HG03457 (cell line): ENCODE data around the gene FTSJ3.

Experiments used
- ATAC-seq: cut with Tn5 transposase; IDR thresholded peaks from one replicate; pipeline ENCODE4 v1.9.1; 2021; ENCODE audit warnings: moderate number of reproducible peaks; ENCODE audit not compliant: unreplicated experiment

Gene FTSJ3

DNA sequence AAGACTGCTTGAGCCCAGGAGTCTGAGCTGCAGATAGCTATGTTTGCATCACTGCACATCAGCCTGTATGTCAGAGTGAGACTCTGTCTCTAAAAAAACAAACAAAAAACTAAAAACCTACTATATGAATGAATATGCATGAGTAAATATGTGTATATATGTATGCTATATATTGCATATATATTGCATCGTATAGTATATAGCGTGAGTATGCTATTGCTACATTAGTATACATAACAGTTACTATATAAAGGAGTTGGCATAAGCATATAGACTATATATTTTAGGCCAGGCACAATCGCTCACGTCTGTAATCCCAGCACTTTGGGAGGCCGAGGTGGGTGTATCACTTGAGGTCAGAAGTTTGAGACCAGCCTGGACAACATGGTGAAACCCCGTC is 37.4 kb downstream of the FTSJ3 start:
- ATAC-seq, result no peak

DNA sequence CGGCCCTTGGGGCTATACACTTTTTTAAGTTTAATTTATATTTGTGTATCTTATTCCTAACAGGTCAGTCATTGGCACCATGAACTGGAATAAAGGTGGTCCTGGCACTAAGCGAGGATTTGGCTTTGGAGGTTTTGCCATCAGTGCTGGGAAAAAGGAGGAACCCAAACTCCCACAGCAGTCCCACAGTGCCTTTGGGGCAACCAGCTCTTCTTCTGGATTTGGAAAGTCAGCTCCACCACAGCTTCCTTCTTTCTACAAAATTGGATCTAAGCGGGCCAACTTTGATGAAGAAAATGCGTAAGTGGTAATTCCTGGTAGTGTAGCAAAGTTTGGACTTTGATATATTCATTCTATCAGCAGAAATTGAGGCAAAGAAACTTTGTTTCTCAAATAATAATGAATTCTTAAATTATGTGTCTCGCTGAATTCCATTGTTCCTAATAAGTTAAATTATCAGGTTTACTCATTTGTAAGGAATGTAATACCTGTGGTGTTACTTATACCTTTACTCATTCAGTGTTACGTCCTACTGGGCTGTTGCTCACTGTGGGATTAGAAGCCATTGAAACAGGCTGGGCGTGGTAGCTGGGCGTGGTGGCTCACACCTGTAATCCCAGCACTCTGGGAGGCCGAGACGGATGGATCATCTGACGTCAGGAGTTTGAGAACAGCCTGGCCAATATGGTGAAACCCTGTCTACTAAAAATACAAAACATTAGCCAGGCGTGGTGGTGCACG is 40.3 kb downstream of the FTSJ3 start:
- ATAC-seq, result no peak

DNA sequence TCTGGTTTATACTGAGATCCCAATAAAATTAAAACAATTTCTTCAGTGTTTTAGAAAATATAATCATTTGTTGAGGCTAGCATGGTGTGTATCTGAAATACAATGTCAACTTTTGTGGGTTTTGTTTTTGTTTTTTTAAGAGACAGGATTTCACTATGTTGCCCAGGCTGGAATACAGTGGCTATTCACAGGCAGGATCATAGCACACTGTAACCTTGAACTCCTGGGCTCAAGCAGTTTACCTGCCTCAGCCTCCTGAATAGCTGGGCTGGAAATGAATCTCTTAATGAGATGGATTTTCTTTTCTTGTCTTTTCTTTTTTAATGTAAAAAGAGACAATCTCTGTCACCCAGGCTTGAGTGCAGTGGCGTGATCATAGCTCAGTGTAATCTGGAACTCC is 41.3 kb downstream of the FTSJ3 start:
- ATAC-seq, result no peak

DNA sequence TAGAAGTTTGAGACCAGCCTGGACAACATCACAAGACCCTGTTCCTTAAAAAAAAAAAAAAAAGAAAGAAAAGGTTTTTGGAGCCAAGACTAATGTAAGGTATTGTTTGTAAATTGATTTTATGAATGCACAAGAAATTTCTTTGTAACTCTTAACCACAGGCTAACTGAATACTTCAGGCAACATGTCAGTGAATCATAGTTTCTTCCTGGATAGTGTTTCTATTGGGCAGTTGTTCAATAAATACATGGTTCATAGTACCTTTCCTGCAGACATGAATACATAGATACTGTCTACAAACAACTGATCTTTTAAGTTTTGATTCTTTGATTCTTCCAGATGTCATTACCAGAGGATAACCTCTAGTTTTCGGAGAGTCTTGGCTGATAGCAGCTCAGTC is 41.9 kb downstream of the FTSJ3 start:
- ATAC-seq, result no peak

DNA sequence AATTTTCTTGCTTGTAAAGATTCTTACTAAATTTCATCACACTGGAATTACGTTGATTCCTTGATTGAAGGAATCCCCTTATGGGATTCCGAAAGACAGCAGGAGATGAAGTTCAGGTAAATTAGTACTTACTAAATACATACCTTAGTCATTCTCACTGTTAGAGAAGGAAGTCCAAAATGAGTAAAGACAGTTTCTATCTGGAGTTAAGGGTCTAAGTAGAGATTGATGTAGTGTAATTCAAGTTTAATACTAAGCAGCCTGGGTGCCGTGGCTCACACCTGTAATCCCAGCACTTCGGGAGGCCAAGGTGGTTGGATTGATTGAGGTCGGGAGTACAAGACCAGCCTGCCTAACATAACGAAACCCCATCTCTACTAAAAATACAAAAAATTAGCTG is 43.9 kb downstream of the FTSJ3 start:
- no peak for ATAC-seq

DNA sequence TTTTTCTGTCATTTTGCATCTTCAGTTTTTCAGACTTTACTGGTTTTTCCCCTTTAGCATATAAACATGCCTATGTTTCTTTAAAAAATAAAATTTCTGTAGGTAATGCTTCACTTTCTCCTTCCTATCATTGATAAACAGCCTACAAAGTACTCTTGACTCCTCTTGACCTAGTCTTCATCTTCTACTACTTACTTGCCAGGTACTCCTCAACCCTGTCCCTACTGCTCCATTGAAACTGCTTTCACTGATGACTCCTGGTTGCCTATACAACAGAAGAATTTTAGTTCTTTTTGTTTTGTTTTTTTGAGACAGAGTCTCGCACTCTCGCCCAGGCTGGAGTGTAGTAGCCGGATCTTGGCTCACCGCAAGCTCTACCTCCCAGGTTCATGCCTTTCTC is 46.5 kb downstream of the FTSJ3 start:
- no peak for ATAC-seq

DNA sequence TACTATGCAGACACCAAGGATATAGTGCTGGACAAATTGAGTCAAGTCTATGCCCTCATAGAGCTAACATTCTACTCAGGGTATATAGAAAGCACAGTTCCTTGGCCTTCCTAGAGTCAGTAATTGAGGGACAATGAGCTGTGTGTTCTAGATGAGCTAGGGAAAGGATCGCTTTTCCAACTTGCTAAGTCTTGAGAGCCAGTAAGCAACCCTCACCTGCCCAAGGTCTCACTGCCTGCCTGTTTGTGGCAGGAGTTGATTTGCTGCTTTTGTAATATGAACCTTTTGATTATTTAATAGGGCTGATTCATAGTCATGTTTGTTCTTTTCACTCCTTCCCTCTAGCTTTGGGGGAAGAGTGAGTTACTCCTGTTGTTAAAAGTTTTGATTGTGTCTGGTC is 47.0 kb downstream of the FTSJ3 start:
- no peak for ATAC-seq

DNA sequence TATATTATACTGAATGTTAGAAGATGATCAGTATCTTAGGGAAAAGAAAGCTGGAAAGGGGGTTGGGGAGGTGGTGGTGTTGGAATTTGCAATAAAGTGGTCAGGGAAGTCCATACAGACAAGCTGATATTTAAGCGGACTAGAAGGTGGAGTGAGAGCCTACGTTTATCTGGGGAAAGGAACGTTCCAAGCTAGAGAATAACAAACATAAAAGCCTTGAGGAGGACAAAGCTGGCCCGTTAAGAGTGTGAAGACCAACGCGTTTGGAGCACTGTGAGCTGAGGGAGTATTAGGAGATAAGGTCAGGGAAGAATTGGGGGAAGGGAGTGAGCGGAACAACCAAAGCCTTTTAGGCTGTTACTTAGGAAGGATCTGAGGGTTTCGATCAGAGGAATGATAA is 52.0 kb downstream of the FTSJ3 start:
- no peak for ATAC-seq

DNA sequence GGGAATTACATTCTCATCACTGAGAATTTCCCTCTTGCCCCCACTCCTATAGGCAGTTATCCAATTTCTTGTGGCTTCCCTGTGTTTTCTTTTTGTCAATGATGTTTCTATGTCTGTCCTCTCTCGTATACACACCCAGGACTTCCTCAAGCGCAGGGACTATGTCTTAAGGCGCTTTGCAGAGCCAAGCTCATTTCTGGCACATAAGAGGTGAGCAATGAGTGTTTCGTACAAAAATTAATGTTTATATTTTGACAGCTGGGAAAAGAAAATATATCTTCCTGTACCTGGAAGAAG is 52.5 kb downstream of the FTSJ3 start:
- no peak for ATAC-seq

DNA sequence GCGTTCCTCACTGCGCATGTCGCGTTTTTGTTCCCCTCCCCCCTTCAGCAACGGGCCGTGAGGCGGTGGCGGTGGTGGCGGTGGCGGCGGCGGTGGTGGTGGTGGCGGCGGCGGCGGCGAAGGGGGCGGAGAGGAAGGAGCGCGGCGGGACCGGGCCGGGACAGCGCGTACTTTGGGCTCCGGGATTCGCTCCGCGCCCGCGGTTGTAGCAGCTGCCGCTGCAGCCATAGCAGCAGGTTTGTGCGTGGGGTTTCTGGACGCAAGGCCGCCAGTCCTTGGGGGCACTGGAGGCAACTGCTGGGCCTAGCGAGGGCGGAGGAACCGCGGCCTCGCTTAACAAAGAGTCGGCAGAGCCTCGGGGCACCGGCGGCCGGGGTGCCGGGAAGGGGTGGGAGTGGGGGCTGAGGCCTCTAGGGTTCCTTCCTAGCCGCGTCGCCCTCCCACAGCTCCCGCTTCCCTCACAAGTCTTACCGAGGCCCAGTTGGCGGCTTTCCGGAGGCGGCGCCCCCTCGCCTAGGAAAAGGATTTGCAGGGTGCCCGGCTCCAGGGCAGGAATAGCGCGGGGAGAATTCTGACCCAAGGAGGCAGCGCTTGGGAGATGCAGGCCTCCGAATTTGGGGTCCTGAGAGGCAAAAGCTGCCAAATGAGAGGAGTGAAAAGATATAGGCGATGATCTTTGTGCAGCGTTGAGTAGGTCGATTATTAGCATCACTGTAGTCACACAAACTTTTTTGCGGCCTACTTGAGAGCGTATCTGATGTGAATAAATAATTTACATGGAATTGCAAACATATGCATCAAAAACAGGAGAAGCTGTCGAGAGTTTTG is 53.1 kb downstream of the FTSJ3 start, which contains the start of gene DDX42:
Gene DDX42, plus strand, starts transcription at position 30 of the 828 bp plus-strand sequence. CDS start 12,880 bp downstream, outside the sequence.
- ATAC-seq, result no peak

DNA sequence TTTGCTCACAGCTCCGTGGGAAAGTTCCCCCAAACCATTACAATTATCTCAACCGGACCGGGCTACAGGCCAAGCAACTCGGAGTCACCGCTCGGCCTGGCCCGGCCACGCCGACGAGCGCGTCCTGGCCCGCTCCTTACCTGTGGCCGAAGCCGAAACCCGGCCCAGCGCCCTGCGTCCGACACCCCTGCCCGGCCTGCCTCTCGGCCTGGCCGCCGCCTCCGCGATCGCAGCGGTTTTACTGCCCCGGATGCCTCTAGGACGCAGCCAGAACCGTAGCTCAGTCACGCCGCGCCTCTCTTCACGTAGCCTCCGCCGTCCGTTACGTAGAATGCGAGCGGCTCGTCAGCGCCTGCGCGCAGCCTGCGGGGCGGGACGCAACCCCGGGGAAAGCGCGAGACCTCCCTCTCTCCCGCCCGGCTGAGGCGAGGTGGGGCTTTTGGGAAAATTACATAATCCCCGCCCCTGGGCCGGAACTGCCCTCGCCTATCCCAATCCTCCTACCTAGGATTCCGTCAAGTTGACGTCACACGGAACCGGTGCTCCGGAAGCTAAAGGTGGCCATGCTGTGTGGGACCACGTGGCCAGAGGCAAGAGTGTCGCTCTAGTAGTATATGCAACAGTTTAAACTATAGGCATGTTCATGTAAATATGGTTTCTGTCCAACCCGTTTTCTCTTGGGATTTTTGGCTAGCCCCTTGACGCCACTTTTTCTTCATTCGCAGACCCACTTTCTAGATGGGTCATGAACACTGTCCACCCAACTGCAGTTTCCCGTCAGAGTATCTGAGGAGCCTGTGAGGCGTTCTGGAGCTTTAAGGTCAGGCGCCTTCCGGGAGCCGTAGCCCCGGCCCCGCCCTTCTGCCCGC is 54.0 kb downstream of the FTSJ3 start, which contains the start of gene CCDC47:
Gene CCDC47, minus strand, starts transcription at position 326 of the 869 bp plus-strand sequence. CDS start 7,422 bp downstream, outside the sequence.
- peak; percentile 69 for ATAC-seq

DNA sequence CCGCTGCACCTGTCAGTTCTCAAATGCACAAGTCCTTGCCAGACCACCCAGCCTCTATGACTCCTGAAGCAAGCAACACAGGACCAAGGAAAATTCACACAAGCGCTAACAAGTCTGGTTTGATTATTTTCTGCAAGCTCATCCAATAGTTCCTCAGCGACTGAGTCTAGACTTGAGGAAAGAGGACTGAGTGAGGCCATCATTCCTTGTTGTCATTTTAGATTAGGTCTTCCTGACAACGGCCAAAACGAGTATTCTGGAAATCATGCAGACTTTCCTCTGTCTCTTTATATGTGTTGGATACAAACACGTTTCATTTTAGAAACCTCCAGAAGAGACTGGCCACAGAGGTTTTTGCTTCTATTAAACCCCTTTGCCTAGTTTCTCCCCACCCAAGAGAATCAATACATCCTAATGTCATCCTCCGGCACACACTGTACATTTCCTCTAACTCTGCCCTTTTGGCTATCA is 54.6 kb downstream of the FTSJ3 start:
- no peak for ATAC-seq
